ENCODE data around the gene TMEM117. TPM values are rescaled to one million over a fixed set of nuclear protein-coding genes. Genes with fewer than 3 reads are reported as not detected.

The TMEM117 gene
- total RNA-seq, result 1 to 10 TPM; 1.7 TPM

DNA sequence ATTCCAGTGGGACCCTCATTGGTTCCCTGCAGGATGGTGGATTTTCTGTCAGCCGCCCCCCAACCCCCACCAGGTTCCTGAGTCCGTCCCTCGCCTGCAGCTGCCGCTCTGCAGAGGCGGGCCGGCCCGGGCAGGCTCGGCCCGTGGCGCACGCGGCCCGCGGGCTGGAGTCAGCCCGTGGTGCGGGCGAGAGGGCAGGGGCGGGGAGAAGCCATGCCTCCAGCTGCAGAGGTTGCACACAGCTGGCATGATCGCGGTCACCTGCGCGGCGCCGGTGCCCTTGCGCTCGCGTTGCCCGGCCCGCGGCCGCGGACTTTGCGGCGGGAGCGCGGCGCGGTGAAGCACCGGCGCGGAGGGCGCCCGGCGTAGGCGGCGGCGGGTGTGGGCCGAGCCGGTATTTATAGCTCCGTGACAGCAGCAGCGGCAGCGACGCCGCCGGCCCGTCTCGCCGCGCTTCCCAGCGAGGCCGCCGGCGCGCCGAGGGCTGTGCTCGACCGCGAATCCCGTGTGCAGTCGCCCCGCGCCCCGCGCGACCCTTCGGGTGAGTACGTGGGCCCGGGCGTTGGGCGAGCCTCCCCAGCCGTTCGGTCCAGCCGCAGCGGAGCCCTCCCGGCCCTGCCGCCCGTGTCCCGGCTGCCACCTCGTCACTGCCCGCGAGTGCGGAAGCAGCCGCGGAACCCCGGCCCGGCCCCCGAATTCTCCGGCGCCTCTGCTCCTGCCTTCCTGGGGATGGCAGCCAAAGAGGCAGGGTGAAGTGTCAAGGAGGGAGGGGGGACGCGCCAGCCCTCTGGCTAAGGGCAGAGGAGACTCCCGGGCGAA, at the start of gene TMEM117:
Gene TMEM117, plus strand, starts transcription at position 426 of the 819 bp plus-strand sequence.
- Mint-ChIP-seq H3K4me3 (peak within 1 kb of the TSS; percentile 74), H3K36me3 (no peaks in the 10 kb centered on the region), H3K4me1 (ENCODE audit: low read depth) (peaks cover 44% of the 10 kb centered on the region), H3K9me3 (no peaks in the 10 kb centered on the region), H3K27me3 (no peaks in the 10 kb centered on the region), H3K27ac (peak within 1 kb of the TSS; percentile 66)
- intact Hi-C loops (cut with micrococcal nuclease), result loop anchor here (1.0 kb wide), 2 partner anchors 30 to 78 kb away; partner anchors contain the start of genes IRAK4, PUS7L and TWF1
- ChIA-PET POLR2A (interaction anchor here (0.9 to 2.4 kb wide), 3 partner anchors 22 to 77 kb away, joined by 3 to 17 read pairs (median 14); partner anchors contain the start of genes IRAK4, PUS7L and TWF1), CTCF (interaction anchor here (1.1 to 1.8 kb wide), 3 partner anchors 23 to 77 kb away, joined by 5 to 7 read pairs (median 6); partner anchors contain the start of genes IRAK4 and PUS7L)
- peak; percentile 67 for DNase-seq

DNA sequence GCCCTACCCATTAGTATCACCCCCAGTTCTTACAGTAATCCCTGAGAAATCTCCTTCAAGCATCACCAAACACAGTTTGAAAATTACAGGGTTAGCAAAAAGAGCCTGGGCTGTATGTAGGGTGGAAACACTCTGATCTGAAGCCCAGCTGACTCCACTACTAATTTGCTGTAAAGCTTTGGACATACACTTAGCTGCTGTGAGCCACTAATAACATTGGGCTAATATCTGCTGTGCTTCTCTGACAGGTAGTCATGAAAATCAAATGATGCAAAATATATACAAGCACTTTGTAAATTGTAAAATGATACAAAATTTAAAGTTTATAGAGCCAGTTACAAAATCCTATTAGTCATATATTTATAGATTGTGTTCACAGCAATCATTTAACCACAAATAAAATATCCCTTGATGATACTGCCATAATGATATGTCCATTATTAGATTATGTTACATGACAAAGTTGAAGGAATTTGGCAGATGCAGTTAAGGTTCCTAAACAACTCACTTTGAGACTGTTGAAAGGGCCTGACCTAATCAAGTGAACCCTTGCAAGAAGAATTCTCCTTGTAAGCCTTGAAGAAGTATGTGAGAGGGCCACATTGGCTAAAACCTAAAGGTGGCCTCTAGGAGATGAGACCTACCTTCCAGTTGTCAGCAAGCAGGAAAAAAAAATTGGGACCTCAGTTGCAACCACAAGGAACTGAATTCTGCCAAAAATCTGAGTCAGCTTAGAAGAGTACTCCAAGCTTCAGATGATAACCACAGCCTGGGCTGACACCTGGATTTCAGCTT, 48.8 kb upstream of the TMEM117 start:
- Mint-ChIP-seq H3K9me3 (no peaks in the 10 kb centered on the region), H3K4me3 (no peak overlapping the region), H3K27ac (no peak overlapping the region)

DNA sequence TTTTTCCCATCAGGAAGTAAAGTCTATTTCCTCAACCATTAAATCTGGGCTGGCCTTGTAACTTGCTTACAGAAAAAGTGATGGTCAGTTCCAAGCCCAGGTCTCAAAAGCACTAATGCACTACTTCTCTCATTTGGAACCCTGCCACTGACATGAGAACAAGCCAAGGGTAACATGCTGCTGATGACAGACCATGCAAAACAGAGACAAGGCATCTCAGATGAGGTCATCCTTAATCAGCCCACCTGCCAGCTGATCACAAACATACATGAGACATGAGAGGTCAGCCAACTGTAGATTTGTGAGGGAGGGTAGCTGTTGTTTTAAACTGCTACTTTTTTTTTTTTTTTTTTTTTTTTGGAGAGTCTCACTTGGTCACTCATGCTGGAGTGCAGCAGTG, 45.9 kb upstream of the TMEM117 start:
- Mint-ChIP-seq H3K4me1 (ENCODE audit: low read depth) (no peaks in the 10 kb centered on the region), H3K9me3 (no peaks in the 10 kb centered on the region), H3K27ac (no peak overlapping the region), H3K4me3 (no peak overlapping the region), H3K36me3 (peaks cover 24% of the 10 kb centered on the region), H3K27me3 (no peaks in the 10 kb centered on the region)
- intact Hi-C loops (cut with micrococcal nuclease), result no loop called here
- no peak for DNase-seq
- POLR2A ChIA-PET, result interaction anchor here (1.0 to 1.1 kb wide), 2 partner anchors 17 to 31 kb away, joined by 3 to 4 read pairs; partner anchors contain the start of gene TWF1
- CTCF ChIA-PET, result interaction anchor here (0.8 to 1.7 kb wide), 2 partner anchors 13 to 31 kb away, joined by 3 to 5 read pairs; no protein-coding TSS in a partner anchor

More for the DNA sequence above, 48.8 kb upstream of the TMEM117 start:
- POLR2A ChIA-PET, result no interaction called here
- Mint-ChIP-seq H3K36me3 (peaks cover 28% of the 10 kb centered on the region), H3K4me1 (ENCODE audit: low read depth) (no peaks in the 10 kb centered on the region), H3K27me3 (no peaks in the 10 kb centered on the region)
- intact Hi-C loops (cut with micrococcal nuclease), result no loop called here
- CTCF ChIA-PET, result interaction anchor here (1.6 kb wide), 1 partner anchor 18 kb away, joined by 5 read pairs; the partner anchor contains the start of gene TWF1
- DNase-seq, result no peak

DNA sequence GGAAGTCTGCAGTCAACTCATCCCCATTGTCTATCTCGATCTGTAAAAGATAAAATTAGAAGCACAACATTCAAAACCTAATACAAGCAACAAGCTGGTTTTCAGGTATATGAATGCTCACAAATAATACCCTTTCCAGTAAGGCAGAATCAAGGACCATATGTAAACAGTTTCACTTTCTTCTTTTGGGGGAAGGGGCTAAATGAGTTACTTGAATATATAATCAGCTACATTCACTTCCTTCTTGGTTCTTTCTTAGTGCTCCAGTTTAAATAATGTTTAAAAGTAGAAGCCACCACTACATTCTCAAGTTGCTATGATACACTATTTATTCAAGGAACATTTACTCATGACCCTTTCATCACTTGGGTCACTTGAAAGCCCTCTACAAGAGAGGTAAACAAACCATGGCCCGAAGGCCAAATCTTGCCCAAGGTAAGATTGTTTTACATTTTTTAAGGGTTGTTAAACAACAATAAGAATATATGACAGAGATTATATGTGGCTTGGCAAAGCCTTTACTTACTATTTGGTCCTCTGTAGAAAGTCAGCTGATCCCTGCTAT, 40.1 kb upstream of the TMEM117 start:
- Mint-ChIP-seq H3K27me3 (no peaks in the 10 kb centered on the region), H3K4me3 (no peak overlapping the region), H3K27ac (peak overlapping the region; percentile 21), H3K9me3 (no peaks in the 10 kb centered on the region), H3K36me3 (peaks cover 30% of the 10 kb centered on the region), H3K4me1 (ENCODE audit: low read depth) (peaks cover 6% of the 10 kb centered on the region)
- ChIA-PET POLR2A (interaction anchor here (1.9 kb wide), 1 partner anchor 11 kb away, joined by 6 read pairs; the partner anchor contains the start of gene TWF1), CTCF (no interaction called here)
- no peak for DNase-seq
- intact Hi-C loops (cut with micrococcal nuclease), result no loop called here

DNA sequence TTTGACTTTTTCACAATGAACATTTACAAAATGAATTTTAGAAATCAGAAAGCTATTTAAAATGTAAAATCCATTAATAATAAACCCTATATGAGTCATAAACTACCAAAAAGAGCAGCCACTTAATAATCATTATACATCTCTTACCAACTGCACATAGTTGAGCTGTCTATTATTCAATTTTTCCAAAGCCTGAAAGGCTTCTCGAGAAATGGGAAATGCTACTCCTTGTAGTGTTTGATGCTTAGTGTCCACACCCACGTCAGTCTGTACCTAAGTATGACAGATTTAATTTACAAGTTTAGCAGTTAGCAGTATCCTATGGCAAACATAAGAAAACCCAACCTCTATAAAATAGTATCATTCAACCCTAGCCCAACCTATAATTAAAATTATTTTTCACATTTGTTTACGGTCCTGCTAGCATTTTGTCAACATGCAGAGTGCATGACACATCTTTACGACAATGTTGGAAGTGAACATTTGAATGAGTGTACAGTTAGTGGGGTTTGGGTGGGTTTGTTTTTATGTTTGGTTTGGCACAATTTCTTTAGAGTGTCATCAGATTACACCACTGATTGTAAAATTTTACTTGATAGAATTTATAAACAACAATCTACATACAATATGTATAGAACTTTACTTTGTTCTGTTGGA, 38.2 kb upstream of the TMEM117 start:
- ChIA-PET CTCF (interaction anchor here (1.2 kb wide), 1 partner anchor 38 kb away, joined by 4 read pairs; no protein-coding TSS in a partner anchor), POLR2A (no interaction called here)
- H3K27ac Mint-ChIP-seq, result no peak overlapping the region
- H3K4me1 Mint-ChIP-seq (ENCODE audit: low read depth), result peaks cover 8% of the 10 kb centered on the region
- H3K27me3 Mint-ChIP-seq, result no peaks in the 10 kb centered on the region
- no peak for DNase-seq
- peaks cover 26% of the 10 kb centered on the region for H3K36me3 Mint-ChIP-seq
- H3K9me3 Mint-ChIP-seq, result no peaks in the 10 kb centered on the region
- intact Hi-C loops (cut with micrococcal nuclease), result no loop called here
- no peak overlapping the region for H3K4me3 Mint-ChIP-seq

DNA sequence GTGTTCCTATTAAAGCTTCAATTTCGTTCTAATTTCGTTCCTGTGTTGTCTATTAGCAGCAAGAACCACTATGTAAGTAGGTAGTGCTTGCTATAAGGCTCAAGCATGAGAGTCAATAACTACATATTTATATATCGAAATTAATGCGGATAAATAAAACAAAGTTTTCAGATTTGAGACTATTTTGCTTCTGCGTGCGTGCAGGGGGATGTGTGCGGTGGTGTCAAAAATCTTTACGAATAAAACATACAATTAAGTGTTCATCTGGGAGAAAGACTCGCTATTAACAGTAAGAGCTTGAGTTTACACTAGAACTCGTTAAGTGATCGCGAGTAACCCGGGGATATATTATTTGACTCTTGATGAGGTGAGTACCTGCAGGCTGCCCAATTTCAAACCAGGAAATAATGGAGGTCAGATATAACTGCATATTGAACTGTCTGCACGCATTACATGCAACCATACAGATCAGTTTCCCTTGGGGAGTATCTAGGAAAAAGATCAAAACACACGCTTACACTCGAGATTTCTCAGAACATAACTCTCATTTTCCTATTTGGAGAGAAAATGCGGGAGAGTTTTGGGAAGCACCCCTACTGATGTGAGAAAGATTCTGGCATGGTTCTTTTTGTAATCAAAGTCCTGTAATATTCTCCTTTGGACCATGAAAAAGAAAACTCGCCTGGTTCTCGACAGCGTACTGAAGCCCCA, 30.6 kb upstream of the TMEM117 start:
- Mint-ChIP-seq H3K4me1 (ENCODE audit: low read depth) (peaks cover 30% of the 10 kb centered on the region), H3K36me3 (peaks cover 14% of the 10 kb centered on the region), H3K27me3 (no peaks in the 10 kb centered on the region), H3K4me3 (peak overlapping the region; percentile 99), H3K9me3 (no peaks in the 10 kb centered on the region), H3K27ac (peak overlapping the region; percentile 99)
- intact Hi-C loops (cut with micrococcal nuclease), result loop anchor here (1.0 kb wide), 1 partner anchor 46 kb away; no protein-coding TSS in a partner anchor
- ChIA-PET CTCF (interaction anchor here (1.1 to 3.2 kb wide), 6 partner anchors 10 to 77 kb away, joined by 3 to 26 read pairs (median 4); partner anchors contain the start of genes IRAK4 and PUS7L), POLR2A (interaction anchor here (0.6 to 4.8 kb wide), 10 partner anchors 9 to 1338 kb away, joined by 3 to 32 read pairs (median 4); partner anchors contain the start of genes IRAK4, PUS7L and TMEM117)
- no peak for DNase-seq

DNA sequence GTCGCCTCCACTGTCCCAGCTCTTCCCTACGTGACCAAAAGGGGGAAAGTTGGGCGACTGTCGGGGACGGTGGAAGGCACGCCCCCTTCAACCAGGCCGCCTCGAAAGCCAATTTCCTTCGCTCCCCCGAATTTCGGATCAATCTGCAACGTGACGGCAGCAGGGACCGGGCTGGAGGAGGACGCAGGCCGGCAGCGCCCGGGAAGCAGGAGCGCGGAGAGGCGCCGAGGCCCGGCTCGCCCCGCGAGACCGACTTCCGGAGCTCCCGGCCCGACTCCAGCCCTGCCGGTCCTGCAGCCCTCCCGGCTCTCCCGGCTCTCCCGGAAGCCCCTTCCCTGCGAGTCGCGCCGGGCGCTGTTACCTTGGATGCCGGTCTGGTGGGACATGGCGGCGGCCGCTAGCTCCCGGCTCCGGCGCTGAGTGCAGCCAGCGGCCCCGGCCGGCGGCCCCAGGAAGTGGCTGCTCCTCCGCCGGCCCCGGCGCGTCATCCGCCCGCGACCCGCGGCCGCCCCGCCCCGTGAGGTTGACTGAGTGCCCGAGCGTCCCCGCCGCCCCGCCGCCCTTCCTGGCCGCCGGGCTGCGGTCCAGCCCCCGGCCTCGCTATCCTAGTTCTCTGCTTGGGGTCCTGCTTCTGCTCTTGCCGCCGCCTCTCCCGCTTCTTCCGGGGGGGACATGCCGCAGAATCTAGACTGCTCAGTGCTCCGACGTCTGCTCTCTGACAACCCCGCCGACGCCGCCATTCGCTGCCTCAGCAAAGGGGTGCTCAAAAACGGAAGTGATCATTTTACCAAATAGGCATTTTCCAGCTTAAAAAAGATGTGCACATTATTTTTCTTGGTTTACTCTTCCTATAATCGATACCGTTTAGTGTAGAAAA, 29.8 kb upstream of the TMEM117 start, which contains the start of gene TWF1:
Gene TWF1, minus strand, starts transcription at position 458 of the 877 bp plus-strand sequence. Its CDS starts 72 bp downstream, at position 386.
- DNase-seq, result peak; percentile 91
- H3K4me3 Mint-ChIP-seq, result peak within 1 kb of the TSS; percentile 99
- H3K36me3 Mint-ChIP-seq, result peaks cover 9% of the 10 kb centered on the region
- CTCF ChIA-PET, result interaction anchor here (1.1 to 3.2 kb wide), 7 partner anchors 9 to 76 kb away, joined by 3 to 26 read pairs (median 5); partner anchors contain the start of genes IRAK4, PUS7L and TMEM117
- intact Hi-C loops (cut with micrococcal nuclease), result loop anchor here (1.0 kb wide), 3 partner anchors 30 to 76 kb away; partner anchors contain the start of gene TMEM117
- H3K27me3 Mint-ChIP-seq, result no peaks in the 10 kb centered on the region
- no peaks in the 10 kb centered on the region for H3K9me3 Mint-ChIP-seq
- peak within 1 kb of the TSS; percentile 99 for H3K27ac Mint-ChIP-seq
- peaks cover 31% of the 10 kb centered on the region for H3K4me1 Mint-ChIP-seq (ENCODE audit: low read depth)
- POLR2A ChIA-PET, result interaction anchor here (0.5 to 4.8 kb wide), 16 partner anchors 8 to 1440 kb away, joined by 3 to 32 read pairs (median 3); partner anchors contain the start of genes IRAK4, PUS7L and TMEM117

DNA sequence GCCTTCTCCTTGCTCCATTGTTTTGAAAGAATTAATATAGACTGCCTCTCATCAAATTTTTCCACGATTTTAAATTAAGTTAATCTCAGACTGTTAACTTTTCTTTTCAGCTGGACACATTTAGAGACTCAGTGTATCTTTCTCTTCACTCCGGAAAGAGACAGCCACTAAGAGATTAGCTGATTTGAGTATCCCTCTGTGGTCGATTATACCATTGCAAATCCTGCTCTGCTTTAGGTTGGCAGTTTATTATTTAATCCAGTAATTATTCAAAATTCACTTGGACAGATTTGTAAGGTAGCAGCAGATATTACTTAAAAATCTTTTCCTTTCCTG, 29.2 kb upstream of the TMEM117 start:
- Mint-ChIP-seq H3K9me3 (no peaks in the 10 kb centered on the region), H3K4me3 (peak overlapping the region; percentile 99), H3K4me1 (ENCODE audit: low read depth) (peaks cover 33% of the 10 kb centered on the region), H3K36me3 (peaks cover 8% of the 10 kb centered on the region), H3K27me3 (no peaks in the 10 kb centered on the region), H3K27ac (peak overlapping the region; percentile 99)
- POLR2A ChIA-PET, result interaction anchor here (0.6 to 4.8 kb wide), 9 partner anchors 8 to 1440 kb away, joined by 3 to 32 read pairs (median 4); partner anchors contain the start of genes IRAK4, PUS7L and TMEM117
- no peak for DNase-seq
- intact Hi-C loops (cut with micrococcal nuclease), result loop anchor here (1.0 kb wide), 2 partner anchors 30 to 76 kb away; partner anchors contain the start of gene TMEM117
- CTCF ChIA-PET, result interaction anchor here (1.1 to 3.2 kb wide), 4 partner anchors 13 to 76 kb away, joined by 3 to 26 read pairs (median 14); partner anchors contain the start of genes IRAK4, PUS7L and TMEM117

DNA sequence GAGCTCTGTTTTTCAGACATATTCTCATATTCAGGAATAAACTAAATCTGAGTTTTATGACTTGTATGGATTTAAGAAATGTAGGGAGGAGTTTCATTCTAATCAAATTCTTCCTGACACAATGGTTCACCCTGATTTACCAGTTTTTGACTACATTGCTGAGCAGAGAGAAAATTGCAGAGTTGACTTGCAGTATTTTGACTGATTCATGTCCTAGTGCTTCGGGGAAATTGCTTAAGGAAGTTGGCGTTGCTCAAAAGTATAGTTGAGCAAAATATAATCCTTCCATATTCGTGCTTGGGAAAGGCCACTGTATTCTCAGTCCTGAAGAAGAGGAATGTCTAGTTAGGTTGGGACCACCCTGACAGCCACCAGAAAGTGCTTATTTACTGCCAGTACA, 28.5 kb upstream of the TMEM117 start:
- intact Hi-C loops (cut with micrococcal nuclease), result no loop called here
- POLR2A ChIA-PET, result interaction anchor here (1.3 to 4.8 kb wide), 4 partner anchors 11 to 52 kb away, joined by 4 to 32 read pairs (median 12); partner anchors contain the start of genes IRAK4, PUS7L and TMEM117

More for the DNA sequence above, 28.5 kb upstream of the TMEM117 start:
- CTCF ChIA-PET, result interaction anchor here (2.1 to 3.2 kb wide), 3 partner anchors 28 to 75 kb away, joined by 7 to 26 read pairs (median 21); partner anchors contain the start of genes IRAK4, PUS7L and TMEM117
- no peak for DNase-seq
- H3K27ac Mint-ChIP-seq, result peak overlapping the region; percentile 99
- H3K36me3 Mint-ChIP-seq, result peaks cover 8% of the 10 kb centered on the region
- H3K4me1 Mint-ChIP-seq (ENCODE audit: low read depth), result peaks cover 33% of the 10 kb centered on the region
- H3K9me3 Mint-ChIP-seq, result no peaks in the 10 kb centered on the region
- H3K4me3 Mint-ChIP-seq, result peak overlapping the region; percentile 99
- H3K27me3 Mint-ChIP-seq, result no peaks in the 10 kb centered on the region

Measured in activated CD4-positive, alpha-beta memory T cell treated with anti-CD3 and anti-CD28 coated beads for 36 hours (primary cell).